H9 (cell line): ENCODE results near the gene ADCY1. TPM values are rescaled to one million over a fixed set of nuclear protein-coding genes. Genes with fewer than 3 reads are reported as not detected.

Source experiments
- DNase-seq: peaks from one replicate; pipeline ENCODE4 v3.0.0-alpha.2; 2017
- H2AFZ ChIP-seq: one replicate; pipeline ENCODE4 v1.6.1; 2013; ENCODE audit warnings: mild to moderate bottlenecking, low read length, control low read depth, moderate library complexity
- H2AK5ac ChIP-seq: 2 replicates; pipeline ENCODE4 v1.6.1; 2013; ENCODE audit warnings: low read length, control low read depth, mixed read lengths; ENCODE audit not compliant: insufficient read length
- H2BK120ac ChIP-seq: one replicate; pipeline ENCODE4 v1.6.1; 2013; ENCODE audit warnings: low read depth, mild to moderate bottlenecking, low read length, control low read depth, inconsistent platforms; ENCODE audit not compliant: poor library complexity, severe bottlenecking
- H2BK12ac ChIP-seq: 2 replicates; pipeline ENCODE4 v1.6.1; 2013; ENCODE audit warnings: low read length, control low read depth, mixed read lengths, low read depth; ENCODE audit not compliant: insufficient read length
- H2BK15ac ChIP-seq: 2 replicates; pipeline ENCODE4 v1.6.1; 2013; ENCODE audit warnings: low read depth, low read length, control low read depth
- H2BK20ac ChIP-seq: one replicate; pipeline ENCODE4 v1.6.1; 2013; ENCODE audit warnings: low read depth, mild to moderate bottlenecking, low read length, control low read depth, inconsistent platforms; ENCODE audit not compliant: poor library complexity, severe bottlenecking
- H2BK5ac ChIP-seq: 2 replicates; pipeline ENCODE4 v1.6.1; 2013; ENCODE audit warnings: low read length, control low read depth, mixed read lengths; ENCODE audit not compliant: insufficient read length
- H3K14ac ChIP-seq: 2 replicates; pipeline ENCODE4 v1.6.1; 2013; ENCODE audit warnings: low read length, control low read depth; ENCODE audit not compliant: insufficient read depth
- H3K18ac ChIP-seq: 2 replicates; pipeline ENCODE4 v1.6.1; 2013; ENCODE audit warnings: low read depth, mild to moderate bottlenecking, mixed read lengths, low read length, control low read depth; ENCODE audit not compliant: insufficient read length
- H3K23ac ChIP-seq: 2 replicates; pipeline ENCODE4 v1.6.1; 2013; ENCODE audit warnings: low read length, control low read depth, mixed read lengths, low read depth; ENCODE audit not compliant: insufficient read length
- H3K23me2 ChIP-seq: 2 replicates; pipeline ENCODE4 v1.6.1; 2013; ENCODE audit warnings: low read depth, mild to moderate bottlenecking, mixed read lengths, low read length, control low read depth; ENCODE audit not compliant: insufficient read length, poor library complexity, severe bottlenecking
- H3K27ac ChIP-seq: 2 replicates; pipeline ENCODE4 v1.5.1; 2013; ENCODE audit warnings: low read length, control low read depth, mixed read lengths, low read depth; ENCODE audit not compliant: insufficient read length
- H3K27me3 ChIP-seq: 2 replicates; pipeline ENCODE4 v1.6.1; 2013; ENCODE audit warnings: low read length, control low read depth, inconsistent platforms; ENCODE audit not compliant: insufficient read depth
- H3K4ac ChIP-seq: 2 replicates; pipeline ENCODE4 v1.6.1; 2013; ENCODE audit warnings: low read depth, mild to moderate bottlenecking, control low read depth, inconsistent platforms, low read length, moderate library complexity
- H3K4me1 ChIP-seq: 2 replicates; pipeline ENCODE4 v1.6.1; 2013; ENCODE audit warnings: low read length, control low read depth, inconsistent platforms; ENCODE audit not compliant: insufficient read depth
- H3K4me2 ChIP-seq: 2 replicates; pipeline ENCODE4 v1.6.1; 2013; ENCODE audit warnings: low read length, control low read depth, mixed read lengths; ENCODE audit not compliant: insufficient read length, insufficient read depth
- H3K56ac ChIP-seq: 2 replicates; pipeline ENCODE4 v1.6.1; 2013; ENCODE audit warnings: low read depth, mild to moderate bottlenecking, mixed read lengths, low read length, control low read depth; ENCODE audit not compliant: insufficient read length
- H3K79me1 ChIP-seq: 2 replicates; pipeline ENCODE4 v1.6.1; 2013; ENCODE audit warnings: low read depth, mild to moderate bottlenecking, moderate library complexity, low read length, control low read depth, inconsistent platforms; ENCODE audit not compliant: insufficient read depth, poor library complexity, severe bottlenecking
- H3K79me2 ChIP-seq: 2 replicates; pipeline ENCODE4 v1.6.1; 2013; ENCODE audit warnings: low read length, control low read depth, inconsistent platforms; ENCODE audit not compliant: insufficient read depth
- H3K9ac ChIP-seq: 2 replicates; pipeline ENCODE4 v1.6.1; 2013; ENCODE audit warnings: low read length, control low read depth, mixed read lengths; ENCODE audit not compliant: insufficient read length; ENCODE audit errors: extremely low read depth
- H3K9me3 ChIP-seq: one replicate; pipeline ENCODE4 v1.6.1; 2013; ENCODE audit warnings: low read depth, low read length, inconsistent platforms; ENCODE audit not compliant: control insufficient read depth
- H3T11ph ChIP-seq: one replicate; pipeline ENCODE4 v1.6.1; 2013; ENCODE audit warnings: mild to moderate bottlenecking, low read length, control low read depth, inconsistent platforms
- H4K20me1 ChIP-seq: one replicate; pipeline ENCODE4 v1.6.1; 2013; ENCODE audit not compliant: control insufficient read depth, insufficient read length, insufficient read depth
- H4K5ac ChIP-seq: 2 replicates; pipeline ENCODE4 v1.6.1; 2013; ENCODE audit warnings: low read depth, mild to moderate bottlenecking, mixed read lengths, low read length, control low read depth; ENCODE audit not compliant: insufficient read length
- H4K8ac ChIP-seq: replicated peaks from 2 replicates; pipeline ENCODE4 v1.6.1; 2013; ENCODE audit warnings: low read length, control low read depth, mixed read lengths, low read depth; ENCODE audit not compliant: insufficient read length
- H4K91ac ChIP-seq: 2 replicates; pipeline ENCODE4 v1.6.1; 2013; ENCODE audit warnings: low read depth, mild to moderate bottlenecking, moderate library complexity, mixed read lengths, low read length, control low read depth; ENCODE audit not compliant: insufficient read length
- H3K27ac Mint-ChIP-seq, 3 experiments: 2 replicates in 2 of 3; 3 replicates in 1 of 3; pipeline ENCODE4 v1.8.0; 2020 to 2021; ENCODE audit warnings: mixed read lengths in 3 of 3, mild to moderate bottlenecking in 1 of 3, moderate library complexity in 1 of 3
- H3K27me3 Mint-ChIP-seq: 2 replicates; pipeline ENCODE4 v1.8.0; 2021; ENCODE audit warnings: low read depth, mild to moderate bottlenecking, moderate library complexity, mixed read lengths
- H3K36me3 Mint-ChIP-seq, 3 experiments: 2 replicates in 2 of 3; 3 replicates in 1 of 3; pipeline ENCODE4 v1.8.0; 2020 to 2021; ENCODE audit warnings: low read depth in 3 of 3, mixed read lengths in 3 of 3; ENCODE audit not compliant: insufficient read depth in 1 of 3
- H3K4me1 Mint-ChIP-seq, 2 experiments: 2 replicates each; pipeline ENCODE4 v1.8.0; 2020; ENCODE audit warnings: mixed read lengths in 2 of 2
- H3K4me3 Mint-ChIP-seq, 2 experiments: 2 replicates in 1 of 2; 3 replicates in 1 of 2; pipeline ENCODE4 v1.8.0; 2020 to 2021; ENCODE audit warnings: mild to moderate bottlenecking in 2 of 2, mixed read lengths in 2 of 2, moderate library complexity in 1 of 2
- H3K9me3 Mint-ChIP-seq, 2 experiments: 2 replicates in 1 of 2; 3 replicates in 1 of 2; pipeline ENCODE4 v1.8.0; 2020; ENCODE audit warnings: mild to moderate bottlenecking in 2 of 2, mixed read lengths in 2 of 2, moderate library complexity in 1 of 2
- CTCF ChIP-seq: fragments of 200-600 bp; sonication (generic); conservative IDR thresholded peaks from 3 replicates; pipeline ENCODE4 v1.8.0; 2021; ENCODE audit warnings: antibody characterized with exemption, mild to moderate bottlenecking
- WGBS: extraction: QIAGEN DNeasy Blood & Tissue Kit; methylation state at CpG from one replicate; pipeline ENCODE4 v1.1.7; 2013; ENCODE audit warnings: missing lambda C conversion rate, low lambda C conversion rate, mixed read lengths; ENCODE audit not compliant: insufficient read length; ENCODE audit errors: extremely low coverage; 5-methylcytosine and 5-hydroxymethylcytosine counted together
- total RNA-seq: library from RNA; stranded (reverse); gene quantifications from 2 replicates; pipeline ENCODE4 v1.2.1, GENCODE V29; 2021

Gene ADCY1
- total RNA-seq, 1 experiment from 2014 or later: 21.6 TPM

- Mint-ChIP-seq H3K4me3 (no peak overlapping the region), H3K4me1 (0 out of 4 replicates have a peak, but pooled peaks cover 0 to 2% of the 10 kb centered on the region in 2 experiments), H3K36me3 (peaks cover 0 to 6% (median 3%) of the 10 kb centered on the region in 3 experiments; a peak in 4 of 7 replicates), H3K9me3 (no peaks in the 10 kb centered on the region; a peak in 1 of 5 replicates), H3K27ac (peak overlapping the region in 1 of 3 experiments; percentile 77; a peak in 1 of 7 replicates), H3K27me3 (no peaks in the 10 kb centered on the region; the same call in 1 of the 2 replicates)
- Histone ChIP-seq H3K4ac (no peak overlapping the region), H4K5ac (peak overlapping the region; percentile 55), H4K8ac (no peak overlapping the region), H2BK5ac (no peak overlapping the region), H3T11ph (no peak overlapping the region), H2AFZ (no peak overlapping the region), H3K27ac (no peak overlapping the region), H2BK12ac (no peak overlapping the region), H4K20me1 (no peaks in the 10 kb centered on the region), H2AK5ac (no peak overlapping the region), H3K27me3 (no peaks in the 10 kb centered on the region), H3K18ac (peak overlapping the region; percentile 29), H3K4me2 (no peak overlapping the region), H3K79me2 (no peaks in the 10 kb centered on the region), H3K56ac (no peak overlapping the region), H3K23ac (no peak overlapping the region), H3K4me1 (no peaks in the 10 kb centered on the region), H3K9me3 (no peaks in the 10 kb centered on the region), H3K79me1 (no peaks in the 10 kb centered on the region), H4K91ac (no peak overlapping the region), H2BK15ac (no peak overlapping the region), H2BK120ac (no peak overlapping the region), H3K14ac (no peak overlapping the region; the same call in 1 of the 2 replicates), H3K9ac (no peak overlapping the region), H3K23me2 (no peaks in the 10 kb centered on the region), H2BK20ac (no peak overlapping the region)
- no CpG with 5 or more reads among the region's 11 CpGs for WGBS
- DNase-seq: no peak
- no peak for TF ChIP-seq CTCF
Measured at GRCh38 chr7:45657136-45657889, 83.1 kb downstream of the ADCY1 start.
